K562 (cell line): ENCODE data around the gene CYP11A1. TPM values are rescaled to one million over a fixed set of nuclear protein-coding genes. Genes with fewer than 3 reads are reported as not detected.

Experiments used
- ATAC-seq: fragments of 200-7000 bp; cut with Tn5 transposase; 3 replicates; pipeline ENCODE4 v1.9.1; 2020; ENCODE audit warnings: moderate library complexity
- BruUV-seq: library from RNA; stranded (reverse); fragments of 400-500 nt; replicated peaks from 2 replicates; lab custom pipeline; 2021; lab: Mats Ljungman, UMichigan
- CTCF ChIA-PET: fragments of 300-600 bp; formaldehyde crosslinking; extraction: SDS; loops from one replicate; lab custom pipeline; 2021; ENCODE audit warnings: low intra/inter-chr PET ratio; lab: Yijun Ruan, JAX
- POLR2A ChIA-PET: fragments of 300-600, 350-650 bp; sonication (Branson Sonifier 250); formaldehyde crosslinking; extraction: SDS; loops from one replicate; lab custom pipeline; 2021; ENCODE audit warnings: antibody characterized with exemption, inconsistent platforms; lab: Yijun Ruan, JAX
- DNase-seq, 4 experiments: peaks; one replicate each; pipeline versions ENCODE4 v3.0.0 to v3.0.0-alpha.2; 2011 to 2018; ENCODE audit warnings: low spot score in 3 of 4, mixed read lengths in 3 of 4; ENCODE audit errors: extremely low read depth in 1 of 4
- FAIRE-seq: peaks from 2 replicates; lab custom pipeline; 2011; peaks lifted over from hg19 to GRCh38; lab: Jason Lieb, UNC
- H2AFZ ChIP-seq: 2 replicates; pipeline ENCODE4 v1.6.0; 2011; ENCODE audit warnings: low read depth, low read length, control low read depth, inconsistent platforms
- H3K27ac ChIP-seq: fragments of 200-600 bp; 3 replicates; pipeline ENCODE4 v1.8.0; 2011; ENCODE audit warnings: low read depth, mild to moderate bottlenecking, control low read depth, inconsistent platforms, low read length, moderate library complexity, mixed read lengths; ENCODE audit errors: extremely low read depth
- H3K27me3 ChIP-seq, 2 experiments: fragments of 300-600 bp in 1 of 2; 2 replicates in 1 of 2; 3 replicates in 1 of 2; pipeline versions ENCODE4 v1.6.0 to v1.8.0; 2011; ENCODE audit warnings: inconsistent platforms in 2 of 2, low read length in 2 of 2, mild to moderate bottlenecking in 1 of 2, mixed read lengths in 1 of 2, moderate library complexity in 1 of 2; ENCODE audit not compliant: control insufficient read depth in 2 of 2, insufficient read depth in 2 of 2
- H3K36me3 ChIP-seq: fragments of 300-600 bp; 3 replicates; pipeline ENCODE4 v1.8.0; 2011; ENCODE audit warnings: mild to moderate bottlenecking, low read length, inconsistent platforms; ENCODE audit not compliant: control insufficient read depth, insufficient read depth
- H3K4me1 ChIP-seq, 2 experiments: fragments of 200-600 bp in 1 of 2; replicated peaks in 1 of 2; 2 replicates in 1 of 2; 3 replicates in 1 of 2; pipeline versions ENCODE4 v1.5.1 to v1.8.0; 2011; ENCODE audit warnings: inconsistent platforms in 2 of 2, low read length in 2 of 2, mild to moderate bottlenecking in 1 of 2, mixed read lengths in 1 of 2, moderate library complexity in 1 of 2; ENCODE audit not compliant: control insufficient read depth in 2 of 2, insufficient read depth in 2 of 2
- H3K4me2 ChIP-seq: 2 replicates; pipeline ENCODE4 v1.6.1; 2011; ENCODE audit warnings: low read length, control low read depth, inconsistent platforms, mixed read lengths; ENCODE audit not compliant: insufficient read depth
- H3K4me3 ChIP-seq: fragments of 200-600 bp; sonication (generic), shearing (Covaris generic); 2 replicates; pipeline ENCODE4 v1.5.1; 2016; ENCODE audit warnings: control low read depth, inconsistent platforms
- H3K79me2 ChIP-seq: fragments of 200-600 bp; 3 replicates; pipeline ENCODE4 v1.8.0; 2011; ENCODE audit warnings: low read length, inconsistent platforms; ENCODE audit not compliant: control insufficient read depth, insufficient read depth
- H3K9ac ChIP-seq, 2 experiments: 2 replicates each; pipeline versions ENCODE4 v1.6.0 to v1.6.1; 2011; ENCODE audit warnings: low read depth in 2 of 2, low read length in 2 of 2, control low read depth in 1 of 2, inconsistent platforms in 1 of 2, mild to moderate bottlenecking in 1 of 2, mixed read lengths in 1 of 2; ENCODE audit not compliant: insufficient read depth in 1 of 2
- H3K9me1 ChIP-seq: one replicate; pipeline ENCODE4 v1.6.0; 2011; ENCODE audit warnings: inconsistent platforms, mild to moderate bottlenecking, low read length, moderate library complexity; ENCODE audit not compliant: control insufficient read depth, insufficient read depth
- H3K9me3 ChIP-seq: replicated peaks from 2 replicates; pipeline ENCODE4 v1.5.1; 2011; ENCODE audit warnings: low read depth, low read length, inconsistent platforms; ENCODE audit not compliant: control insufficient read depth, insufficient read depth
- H4K20me1 ChIP-seq: replicated peaks from 2 replicates; pipeline ENCODE4 v1.6.1; 2011; ENCODE audit warnings: low read length, inconsistent platforms, mixed read lengths; ENCODE audit not compliant: control insufficient read depth, insufficient read depth
- CREBBP ChIP-seq: IDR thresholded peaks from one replicate; pipeline ENCODE4 v1.6.1; 2012; ENCODE audit warnings: low read depth, mild to moderate bottlenecking, control low read depth, inconsistent platforms, low read length
- FOSL1 ChIP-seq: fragments of 200-800 bp; sonication (Bioruptor generic); conservative IDR thresholded peaks from 2 replicates; pipeline ENCODE4 v1.6.1; 2016; ENCODE audit warnings: missing genetic modification characterization, missing compliant biosample characterization
- FOXJ3 ChIP-seq: sonication (generic); formaldehyde crosslinking; IDR thresholded peaks from 2 replicates; pipeline ENCODE4 v1.4.0; 2020; ENCODE audit warnings: mild to moderate bottlenecking, missing genetic modification reagents
- KAT2B ChIP-seq: IDR thresholded peaks from one replicate; pipeline ENCODE4 v1.6.1; 2012; ENCODE audit warnings: low read depth, mild to moderate bottlenecking, control low read depth, inconsistent platforms, low read length, moderate library complexity
- LEF1 ChIP-seq: fragments of 450-650 bp; IDR thresholded peaks from 2 replicates; pipeline ENCODE4 v1.6.1; 2016; ENCODE audit warnings: mild to moderate bottlenecking
- MED1 ChIP-seq: sonication (generic); formaldehyde crosslinking; IDR thresholded peaks from 2 replicates; pipeline ENCODE4 v1.8.1; 2023; ENCODE audit warnings: missing genetic modification reagents, borderline replicate concordance
- NR4A1 ChIP-seq, 2 experiments: fragments of 250-450 bp in 1 of 2; fragments of 450-650 bp in 1 of 2; sonication (Bioruptor Pico) in 1 of 2; IDR thresholded peaks; 2 replicates each; pipeline versions ENCODE4 v1.4.0 to v1.6.1; 2016 to 2020; ENCODE audit warnings: mild to moderate bottlenecking in 2 of 2, missing compliant biosample characterization in 1 of 2, missing genetic modification characterization in 1 of 2, moderate library complexity in 1 of 2
- STAT5B ChIP-seq: fragments of 250-450 bp; sonication (Bioruptor Pico); IDR thresholded peaks from 2 replicates; pipeline ENCODE4 v1.8.0; 2021; ENCODE audit warnings: mild to moderate bottlenecking, inconsistent platforms
- TEAD2 ChIP-seq: fragments of 450-650 bp; IDR thresholded peaks from 2 replicates; pipeline ENCODE4 v1.6.1; 2016; ENCODE audit warnings: missing genetic modification characterization, control low read depth, missing compliant biosample characterization
- ZBTB7A ChIP-seq: IDR thresholded peaks from 2 replicates; pipeline ENCODE4 v1.6.1; 2011; ENCODE audit warnings: low read depth, mild to moderate bottlenecking, low read length, moderate library complexity, borderline replicate concordance; ENCODE audit not compliant: control insufficient read depth
- ZEB2 ChIP-seq: fragments of 450-650 bp; IDR thresholded peaks from 2 replicates; pipeline ENCODE4 v1.6.1; 2016
- ZNF124 ChIP-seq: sonication (generic); formaldehyde crosslinking; IDR thresholded peaks from 2 replicates; pipeline ENCODE4 v1.8.1; 2022; ENCODE audit warnings: missing genetic modification reagents
- ZNF239 ChIP-seq: fragments of 250-450 bp; sonication (Bioruptor Pico); IDR thresholded peaks from 2 replicates; pipeline ENCODE4 v1.4.0; 2020; ENCODE audit warnings: mild to moderate bottlenecking
- ZNF584 ChIP-seq: fragments of 200-800 bp; sonication (Bioruptor generic); IDR thresholded peaks from 2 replicates; pipeline ENCODE4 v1.6.1; 2016; ENCODE audit warnings: low read depth, mild to moderate bottlenecking, missing genetic modification characterization, missing compliant biosample characterization
- WGBS: fragments of 100-300 bp; shearing (Covaris generic); methylation state at CpG from one replicate; pipeline ENCODE4 v1.1.6; 2016; ENCODE audit warnings: low coverage, mixed read lengths; ENCODE audit not compliant: insufficient coverage; ENCODE audit errors: missing lambda C conversion rate; 5-methylcytosine and 5-hydroxymethylcytosine counted together
- in situ Hi-C: fragments of 300-500 bp; cut with MboI; formaldehyde crosslinking; loops from 4 replicates; pipeline ENCODE4 v1.15.0; 2018; ENCODE audit warnings: inconsistent platforms, mixed read lengths
- intact Hi-C: fragments of 100-400 bp; cut with micrococcal nuclease; formaldehyde crosslinking; loops from 2 replicates; pipeline ENCODE4 v1.14.2; 2022
- polyA plus RNA-seq, 8 experiments: library from polyadenylated mRNA; depleted of rRNA in 4 of 8; stranded (reverse) in 5 of 8; unstranded in 3 of 8; fragments of >200 nt; fragmentation: Nextera tagmentation in 2 of 8; fragmentation: Illumina TruSeq in 1 of 8; extraction: Ambion mirVana in 2 of 8; extraction: Trizol in 1 of 8; gene quantifications; 2 replicates each; pipeline versions ENCODE4 v1.2.1 to v1.2.3, GENCODE V29; 2011 to 2014; ENCODE audit warnings: inconsistent platforms in 1 of 8, missing spikeins in 1 of 8
- total RNA-seq, 7 experiments: library from RNA; depleted of rRNA in 6 of 7; stranded (reverse); fragments of >200 nt in 6 of 7; fragmentation: Illumina TruSeq in 2 of 7; extraction: Trizol in 2 of 7; gene quantifications; 2 replicates each; pipeline versions ENCODE4 v1.2.1 to v1.2.3, GENCODE V29; 2011 to 2021; ENCODE audit warnings: low replicate concordance in 1 of 7
- TF ChIP-seq, protein P1 (sequence below): fragments of 450-650 bp; formaldehyde crosslinking; IDR thresholded peaks from 2 replicates; pipeline ENCODE4 v1.4.0; 2022; ENCODE audit warnings: missing genetic modification characterization
- TF ChIP-seq, protein P2 (sequence below), 3 experiments: fragments of 200-800 bp in 1 of 3; sonication (Bioruptor generic) in 1 of 3; sonication (generic) in 1 of 3; formaldehyde crosslinking in 1 of 3; IDR thresholded peaks; 2 replicates each; pipeline versions ENCODE4 v1.6.1 to v1.8.0; 2016 to 2022; ENCODE audit warnings: mild to moderate bottlenecking in 2 of 3, missing compliant biosample characterization in 2 of 3, missing genetic modification characterization in 2 of 3, missing genetic modification reagents in 1 of 3
- TF ChIP-seq, protein P3 (sequence below): sonication (generic); formaldehyde crosslinking; IDR thresholded peaks from 2 replicates; pipeline ENCODE4 v1.8.0; 2022; ENCODE audit warnings: mild to moderate bottlenecking, low read depth, missing genetic modification reagents

Gene CYP11A1
- total and polyA plus RNA-seq, 9 of the 15 experiments (the other 6 are each of a cell fraction or from before 2014, with no cell fraction given), result 0.06 to 0.24 (median 0.10) TPM; not detected in 4

DNA sequence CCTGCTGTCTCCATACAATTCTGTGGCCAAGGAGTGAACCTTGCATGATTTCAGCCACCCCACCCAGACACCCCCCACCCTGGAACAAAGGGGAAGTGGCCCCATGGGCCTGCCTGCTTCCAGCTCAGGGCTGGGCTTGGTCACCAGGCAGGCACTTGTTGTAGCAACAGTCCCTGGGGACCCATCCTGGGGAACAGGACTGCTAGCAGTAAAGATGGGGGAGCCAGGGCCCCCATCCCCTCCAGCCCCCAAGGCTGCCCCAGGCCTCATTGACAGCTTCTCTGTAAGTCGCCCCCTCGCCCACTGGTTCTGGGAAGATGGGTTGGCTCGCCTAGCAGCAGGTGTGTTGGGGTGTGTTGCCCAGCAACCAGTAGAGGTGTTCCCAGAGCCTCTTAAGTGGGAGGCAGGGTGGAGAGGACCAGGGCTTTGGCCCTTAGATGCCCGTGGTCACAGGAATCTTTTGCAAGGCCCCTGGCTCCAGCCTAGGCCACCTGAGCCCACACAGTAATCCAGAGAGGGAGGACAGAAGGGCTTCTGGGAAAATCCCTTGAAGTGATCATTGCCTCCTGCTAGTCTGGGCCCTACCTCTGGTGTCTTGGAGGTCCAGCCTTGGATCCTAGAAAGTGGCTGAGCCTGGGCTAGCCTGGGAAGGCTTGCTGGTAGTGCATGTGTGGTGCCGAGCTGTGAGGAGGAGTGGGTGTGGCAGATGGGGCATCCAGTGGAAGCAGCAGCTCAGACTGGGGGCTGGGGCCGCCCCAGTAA is 48.9 kb downstream of the CYP11A1 start:
- Histone ChIP-seq H3K27ac (no peak overlapping the region), H3K4me2 (no peak overlapping the region), H3K4me1 (peaks cover 15 to 17% of the 10 kb centered on the region in 2 experiments), H3K4me3 (no peak overlapping the region), H3K27me3 (no peaks in the 10 kb centered on the region; a peak in 1 of 5 replicates), H3K9me1 (no peaks in the 10 kb centered on the region), H3K9me3 (no peaks in the 10 kb centered on the region), H4K20me1 (peaks cover 5% of the 10 kb centered on the region), H3K9ac (0 out of 4 replicates have a peak overlapping the region, but pooled peaks of 1 of the 2 experiments have one; percentile 40), H3K79me2 (no peaks in the 10 kb centered on the region), H3K36me3 (no peaks in the 10 kb centered on the region), H2AFZ (no peak overlapping the region)
- no peak for DNase-seq
- CTCF ChIA-PET, result interaction anchor here (1.4 kb wide), 1 partner anchor 264 kb away, joined by 3 read pairs; no protein-coding TSS in a partner anchor
- FAIRE-seq, result no peak
- ATAC-seq, result no peak
- intact Hi-C loops, result no loop called here
- POLR2A ChIA-PET, result no interaction called here
- WGBS, result 36% methylated on average over 5 of the region's 6 CpGs
- in situ Hi-C loops, result no loop called here
- BruUV-seq, result no TSS peak
- TF ChIP-seq KAT2B (no peak), FOSL1 (tag) (no peak), STAT5B (CRISPR knock-in tag) (no peak), CREBBP (no peak), ZNF584 (CRISPR knock-in tag) (no peak), MED1 (CRISPR knock-in tag) (no peak), ZNF239 (CRISPR knock-in tag) (no peak), TEAD2 (tag) (no peak), ZBTB7A (no peak), LEF1 (no peak), ZNF124 (CRISPR knock-in tag) (no peak), ZEB2 (no peak), NR4A1 (CRISPR knock-in tag; IDR thresholded peaks at IDR 0.05) (no peak), NR4A1 (tag; IDR thresholded peaks at IDR 0.05) (no peak), FOXJ3 (CRISPR knock-in tag) (0 out of 2 replicates have a peak, but pooled peaks have one; percentile 60)
- TF ChIP-seq, protein P1, sequence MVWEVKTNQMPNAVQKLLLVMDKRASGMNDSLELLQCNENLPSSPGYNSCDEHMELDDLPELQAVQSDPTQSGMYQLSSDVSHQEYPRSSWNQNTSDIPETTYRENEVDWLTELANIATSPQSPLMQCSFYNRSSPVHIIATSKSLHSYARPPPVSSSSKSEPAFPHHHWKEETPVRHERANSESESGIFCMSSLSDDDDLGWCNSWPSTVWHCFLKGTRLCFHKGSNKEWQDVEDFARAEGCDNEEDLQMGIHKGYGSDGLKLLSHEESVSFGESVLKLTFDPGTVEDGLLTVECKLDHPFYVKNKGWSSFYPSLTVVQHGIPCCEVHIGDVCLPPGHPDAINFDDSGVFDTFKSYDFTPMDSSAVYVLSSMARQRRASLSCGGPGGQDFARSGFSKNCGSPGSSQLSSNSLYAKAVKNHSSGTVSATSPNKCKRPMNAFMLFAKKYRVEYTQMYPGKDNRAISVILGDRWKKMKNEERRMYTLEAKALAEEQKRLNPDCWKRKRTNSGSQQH, result no peak
- TF ChIP-seq, protein P2, sequence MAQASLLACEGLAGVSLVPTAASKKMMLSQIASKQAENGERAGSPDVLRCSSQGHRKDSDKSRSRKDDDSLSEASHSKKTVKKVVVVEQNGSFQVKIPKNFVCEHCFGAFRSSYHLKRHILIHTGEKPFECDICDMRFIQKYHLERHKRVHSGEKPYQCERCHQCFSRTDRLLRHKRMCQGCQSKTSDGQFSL (CRISPR knock-in tag; IDR thresholded peaks at IDR 0.05), result 0 out of 2 replicates have a peak, but pooled peaks have one; percentile 21
- TF ChIP-seq, protein P2 (tag; IDR thresholded peaks at IDR 0.05), result no peak
- TF ChIP-seq, protein P3, sequence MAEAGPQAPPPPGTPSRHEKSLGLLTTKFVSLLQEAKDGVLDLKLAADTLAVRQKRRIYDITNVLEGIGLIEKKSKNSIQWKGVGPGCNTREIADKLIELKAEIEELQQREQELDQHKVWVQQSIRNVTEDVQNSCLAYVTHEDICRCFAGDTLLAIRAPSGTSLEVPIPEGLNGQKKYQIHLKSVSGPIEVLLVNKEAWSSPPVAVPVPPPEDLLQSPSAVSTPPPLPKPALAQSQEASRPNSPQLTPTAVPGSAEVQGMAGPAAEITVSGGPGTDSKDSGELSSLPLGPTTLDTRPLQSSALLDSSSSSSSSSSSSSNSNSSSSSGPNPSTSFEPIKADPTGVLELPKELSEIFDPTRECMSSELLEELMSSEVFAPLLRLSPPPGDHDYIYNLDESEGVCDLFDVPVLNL (CRISPR knock-in tag), result no peak
